Tibial nerve (tissue), 4 donors: ENCODE results near the gene EREG.

Source experiments
- CTCF ChIP-seq, 5 experiments: fragments of 200-600 bp in 3 of 5; fragments of 450-650 bp in 2 of 5; sonication (generic) in 3 of 5; IDR thresholded peaks; one replicate each; pipeline ENCODE4 v1.5.1; 2016 to 2019; ENCODE audit warnings: antibody characterized with exemption in 5 of 5, mild to moderate bottlenecking in 3 of 5, moderate library complexity in 2 of 5
- EP300 ChIP-seq, 2 donors: sonication (generic); formaldehyde crosslinking; IDR thresholded peaks; one replicate each; pipeline ENCODE4 v1.6.1; 2017; ENCODE audit warnings: antibody characterized with exemption in 2 of 2, mild to moderate bottlenecking in 1 of 2
- POLR2A ChIP-seq, 2 donors: fragments of 450-650 bp; IDR thresholded peaks; one replicate each; pipeline ENCODE4 v1.6.1; 2017; ENCODE audit warnings: antibody characterized with exemption in 2 of 2, mild to moderate bottlenecking in 2 of 2, moderate library complexity in 2 of 2

GRCh38 chr4:74390677-74391076, 25.7 kb downstream of the EREG start:
- no peak for TF ChIP-seq POLR2A (IDR thresholded peaks at IDR 0.05)
- no peak for TF ChIP-seq CTCF (IDR thresholded peaks at IDR 0.05)
- TF ChIP-seq EP300 (IDR thresholded peaks at IDR 0.05), result no peak
